Smooth muscle cell (in vitro differentiated cells): ENCODE data around the gene HOXD12. TPM values are rescaled to one million over a fixed set of nuclear protein-coding genes. Genes with fewer than 3 reads are reported as not detected.

Source experiments
- DNase-seq: peaks from one replicate; lab custom pipeline; 2025; ENCODE audit not compliant: unreplicated experiment; lab: John Stamatoyannopoulos, UW
- H2AFZ ChIP-seq: fragments of 200-600 bp; sonication (generic); 2 replicates; pipeline ENCODE4 v1.6.0; 2016; ENCODE audit warnings: antibody characterized with exemption, low read depth, mild to moderate bottlenecking
- H3F3A ChIP-seq: fragments of 200-600 bp; sonication (generic); 2 replicates; pipeline ENCODE4 v1.6.0; 2017; ENCODE audit warnings: antibody characterized with exemption, low read depth
- H3K27ac ChIP-seq: fragments of 200-600 bp; sonication (generic); 2 replicates; pipeline ENCODE4 v1.5.1; 2016; ENCODE audit warnings: low read depth, mild to moderate bottlenecking
- H3K27me3 ChIP-seq: fragments of 200-600 bp; sonication (generic); 2 replicates; pipeline ENCODE4 v1.6.1; 2016; ENCODE audit warnings: low read depth, mild to moderate bottlenecking
- H3K36me3 ChIP-seq: fragments of 200-600 bp; sonication (generic); 2 replicates; pipeline ENCODE4 v1.5.1; 2016; ENCODE audit warnings: low read depth
- H3K4me1 ChIP-seq: fragments of 200-600 bp; sonication (generic); 2 replicates; pipeline ENCODE4 v1.5.1; 2016; ENCODE audit warnings: low read depth
- H3K4me2 ChIP-seq: fragments of 200-600 bp; sonication (generic); 2 replicates; pipeline ENCODE4 v1.6.0; 2016; ENCODE audit warnings: mild to moderate bottlenecking
- H3K4me3 ChIP-seq: fragments of 200-600 bp; sonication (generic); 2 replicates; pipeline ENCODE4 v1.5.1; 2016; ENCODE audit warnings: mild to moderate bottlenecking
- H3K79me2 ChIP-seq: fragments of 200-600 bp; sonication (generic); 2 replicates; pipeline ENCODE4 v1.6.0; 2016; ENCODE audit warnings: low read depth, mild to moderate bottlenecking
- H3K9ac ChIP-seq: fragments of 200-600 bp; sonication (generic); 2 replicates; pipeline ENCODE4 v1.6.0; 2016; ENCODE audit warnings: low read depth
- H3K9me3 ChIP-seq: fragments of 200-600 bp; sonication (generic); replicated peaks from 2 replicates; pipeline ENCODE4 v1.5.1; 2016; ENCODE audit warnings: low read depth
- H4K20me1 ChIP-seq: fragments of 200-600 bp; sonication (generic); 2 replicates; pipeline ENCODE4 v1.6.0; 2016; ENCODE audit warnings: low read depth
- WGBS: methylation state at CpG from one replicate; pipeline ENCODE4 v1.1.7; 2016; ENCODE audit warnings: low lambda C conversion rate; 5-methylcytosine and 5-hydroxymethylcytosine counted together
- polyA plus RNA-seq: library from polyadenylated mRNA; unstranded; fragments of >200 nt; fragmentation: Nextera tagmentation; extraction: Ambion mirVana; gene quantifications from 2 replicates; pipeline ENCODE4 v1.2.1, GENCODE V29; 2016
- total RNA-seq: library from RNA; depleted of rRNA; stranded (reverse); fragments of >200 nt; gene quantifications from 2 replicates; pipeline ENCODE4 v1.2.3, GENCODE V29; 2014
- TF ChIP-seq, protein P1 (sequence below): fragments of 200-600 bp; sonication (generic); IDR thresholded peaks from 2 replicates; pipeline ENCODE4 v1.5.1; 2017; ENCODE audit warnings: borderline replicate concordance, mild to moderate bottlenecking, antibody characterized with exemption; ENCODE audit not compliant: insufficient read depth, poor library complexity, severe bottlenecking

The HOXD12 gene
- total and polyA plus RNA-seq, 2 experiments from 2014 or later = not detected

DNA sequence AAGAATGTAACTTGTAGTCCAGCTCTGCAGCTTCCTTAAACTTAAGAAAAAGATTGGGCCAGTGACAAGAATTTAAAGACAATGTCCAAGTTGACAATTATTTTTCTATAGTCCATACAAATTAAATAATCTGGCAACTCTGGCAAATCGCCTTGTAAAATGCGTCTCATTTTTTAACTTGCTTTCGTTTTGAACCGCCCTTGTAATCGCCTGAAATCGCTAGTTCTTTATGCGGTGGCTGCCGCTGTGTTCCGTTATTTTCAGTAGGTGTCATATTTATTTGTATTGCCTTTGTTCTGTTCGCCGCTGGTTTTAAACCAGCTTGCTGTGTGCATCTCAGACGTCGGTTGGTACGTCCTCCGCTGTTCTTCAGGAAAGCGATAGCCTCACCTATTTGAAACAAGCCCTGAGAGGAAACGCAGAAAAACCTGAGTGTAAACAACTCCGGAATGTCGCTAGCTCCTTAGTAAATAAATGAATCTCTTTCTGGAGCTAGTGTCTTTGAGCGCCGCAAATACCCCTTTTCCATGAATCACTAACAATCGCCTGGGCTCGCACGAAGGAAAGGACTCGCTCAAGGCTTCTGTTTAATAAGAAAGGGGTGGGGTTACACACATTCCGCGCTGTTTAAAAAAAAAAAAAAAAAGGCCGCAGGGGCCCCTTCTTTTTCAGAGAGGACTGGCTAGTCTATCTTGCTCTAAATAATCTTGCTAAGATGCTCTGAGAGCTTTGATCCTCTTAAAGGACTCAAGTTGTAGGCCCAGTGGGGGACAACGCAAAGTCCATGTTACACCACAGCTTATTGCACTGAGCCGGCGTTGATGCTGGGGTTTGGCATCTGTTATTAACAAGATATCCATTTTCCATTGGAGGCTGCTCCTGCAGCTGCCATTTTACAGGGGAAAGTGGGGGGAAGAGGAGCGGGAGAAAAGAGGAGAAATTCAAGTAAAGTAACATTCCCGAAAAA lies 32.9 kb downstream of the HOXD12 start:
- Histone ChIP-seq H3K4me2 (peak overlapping the region; percentile 84), H3K79me2 (no peaks in the 10 kb centered on the region), H3K9me3 (no peaks in the 10 kb centered on the region), H2AFZ (peak overlapping the region; percentile 11), H3K27me3 (peaks cover 98% of the 10 kb centered on the region), H3K4me1 (peaks cover 7% of the 10 kb centered on the region), H3K27ac (no peak overlapping the region), H4K20me1 (no peaks in the 10 kb centered on the region), H3K4me3 (peak overlapping the region; percentile 37), H3K36me3 (no peaks in the 10 kb centered on the region), H3F3A (no peaks in the 10 kb centered on the region), H3K9ac (no peak overlapping the region)
- WGBS = 9% methylated on average over 33 of the region's 33 CpGs
- TF ChIP-seq, protein P1, sequence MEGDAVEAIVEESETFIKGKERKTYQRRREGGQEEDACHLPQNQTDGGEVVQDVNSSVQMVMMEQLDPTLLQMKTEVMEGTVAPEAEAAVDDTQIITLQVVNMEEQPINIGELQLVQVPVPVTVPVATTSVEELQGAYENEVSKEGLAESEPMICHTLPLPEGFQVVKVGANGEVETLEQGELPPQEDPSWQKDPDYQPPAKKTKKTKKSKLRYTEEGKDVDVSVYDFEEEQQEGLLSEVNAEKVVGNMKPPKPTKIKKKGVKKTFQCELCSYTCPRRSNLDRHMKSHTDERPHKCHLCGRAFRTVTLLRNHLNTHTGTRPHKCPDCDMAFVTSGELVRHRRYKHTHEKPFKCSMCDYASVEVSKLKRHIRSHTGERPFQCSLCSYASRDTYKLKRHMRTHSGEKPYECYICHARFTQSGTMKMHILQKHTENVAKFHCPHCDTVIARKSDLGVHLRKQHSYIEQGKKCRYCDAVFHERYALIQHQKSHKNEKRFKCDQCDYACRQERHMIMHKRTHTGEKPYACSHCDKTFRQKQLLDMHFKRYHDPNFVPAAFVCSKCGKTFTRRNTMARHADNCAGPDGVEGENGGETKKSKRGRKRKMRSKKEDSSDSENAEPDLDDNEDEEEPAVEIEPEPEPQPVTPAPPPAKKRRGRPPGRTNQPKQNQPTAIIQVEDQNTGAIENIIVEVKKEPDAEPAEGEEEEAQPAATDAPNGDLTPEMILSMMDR = no peak
- DNase-seq = no peak

- H3K9ac ChIP-seq = no peak overlapping the region
- H3K4me2 ChIP-seq = no peak overlapping the region
- no peaks in the 10 kb centered on the region for H3K9me3 ChIP-seq
- H3F3A ChIP-seq = no peaks in the 10 kb centered on the region
- peaks cover 7% of the 10 kb centered on the region for H3K4me1 ChIP-seq
- H3K27ac ChIP-seq = no peak overlapping the region
- H3K4me3 ChIP-seq = no peak overlapping the region
- no peaks in the 10 kb centered on the region for H3K79me2 ChIP-seq
- H4K20me1 ChIP-seq = no peaks in the 10 kb centered on the region
- H2AFZ ChIP-seq = no peak overlapping the region
- peaks cover 98% of the 10 kb centered on the region for H3K27me3 ChIP-seq
- TF ChIP-seq, protein P1 = no peak
- H3K36me3 ChIP-seq = no peaks in the 10 kb centered on the region
- no peak for DNase-seq
Observed at GRCh38 chr2:176133389-176133788, 33.8 kb downstream of the HOXD12 start.

DNA sequence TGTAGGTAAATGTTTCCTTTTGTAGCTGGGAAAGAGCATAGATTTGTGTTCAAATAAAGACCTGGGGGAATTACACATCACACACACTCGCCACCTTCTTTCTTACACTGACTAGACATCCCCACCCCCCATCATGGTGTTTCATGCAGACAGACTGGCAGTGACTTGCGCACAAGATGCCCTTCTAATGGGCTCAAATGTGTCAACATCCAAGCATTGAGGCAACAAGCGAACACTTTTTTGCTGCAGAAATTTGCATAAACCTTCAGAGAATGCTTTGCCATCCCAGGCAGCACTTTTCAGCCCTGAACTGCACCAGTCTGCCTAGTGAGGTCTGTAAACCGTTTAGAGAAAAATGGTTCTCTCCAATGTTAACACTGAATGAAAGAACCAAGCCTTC lies 34.4 kb downstream of the HOXD12 start:
- 26% methylated on average over 4 of the region's 4 CpGs for WGBS
- H3K27ac ChIP-seq = no peak overlapping the region
- no peaks in the 10 kb centered on the region for H4K20me1 ChIP-seq
- TF ChIP-seq, protein P1 = no peak
- H3K9me3 ChIP-seq = no peaks in the 10 kb centered on the region
- H3K9ac ChIP-seq = no peak overlapping the region
- H3K4me3 ChIP-seq = no peak overlapping the region
- peaks cover 98% of the 10 kb centered on the region for H3K27me3 ChIP-seq
- H3K4me2 ChIP-seq = no peak overlapping the region
- H3K4me1 ChIP-seq = peaks cover 7% of the 10 kb centered on the region
- H3K36me3 ChIP-seq = no peaks in the 10 kb centered on the region
- no peak for DNase-seq
- no peaks in the 10 kb centered on the region for H3F3A ChIP-seq
- H3K79me2 ChIP-seq = no peaks in the 10 kb centered on the region
- H2AFZ ChIP-seq = no peak overlapping the region

DNA sequence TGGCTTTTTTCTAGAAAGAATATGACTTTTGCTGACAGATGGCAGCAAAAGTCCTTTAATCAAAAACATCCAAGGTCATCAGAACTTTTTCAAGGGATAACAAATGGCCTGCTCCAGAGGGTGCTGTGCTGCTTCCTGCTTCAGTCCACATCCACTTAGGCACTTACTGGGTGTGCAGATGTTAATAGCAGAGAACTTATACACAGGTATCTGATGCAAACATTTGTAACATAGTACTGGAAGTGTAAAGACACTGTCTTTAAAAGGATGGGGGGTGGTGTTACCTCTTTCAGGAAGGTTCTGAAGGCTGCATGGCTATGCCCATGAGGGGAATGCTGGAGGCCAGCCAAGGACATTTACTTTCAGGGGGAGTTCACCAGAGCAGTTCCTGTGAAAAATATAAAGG lies 35.4 kb downstream of the HOXD12 start:
- Histone ChIP-seq H3K4me3 (no peak overlapping the region), H3K4me2 (no peak overlapping the region), H3K4me1 (no peaks in the 10 kb centered on the region), H3K9me3 (no peaks in the 10 kb centered on the region), H3K79me2 (no peaks in the 10 kb centered on the region), H2AFZ (no peak overlapping the region), H3K27ac (no peak overlapping the region), H3K27me3 (peaks cover 98% of the 10 kb centered on the region), H4K20me1 (no peaks in the 10 kb centered on the region), H3K36me3 (no peaks in the 10 kb centered on the region), H3F3A (no peaks in the 10 kb centered on the region), H3K9ac (no peak overlapping the region)
- TF ChIP-seq, protein P1 = no peak
- DNase-seq = no peak
